Stimulated activated memory B cell treated with anti-CD40 and anti-IgM and Interleukin-4, amounts not matched to agents 10 μg/mL and 1 μg/mL and 100 μg/mL, for 72 hours (primary cell): ENCODE measurements around the gene TDRD9.

Source experiments
- ATAC-seq: fragments of 150-1000 bp; cut with Tn5 transposase; 2 replicates; pipeline ENCODE4 v1.10.0; 2021
- H3K27ac Mint-ChIP-seq: one replicate; pipeline ENCODE4 v1.8.0; 2022; ENCODE audit warnings: mild to moderate bottlenecking, mixed read lengths
- H3K27me3 Mint-ChIP-seq: one replicate; pipeline ENCODE4 v1.8.0; 2022; ENCODE audit warnings: mixed read lengths
- H3K36me3 Mint-ChIP-seq: one replicate; pipeline ENCODE4 v1.8.0; 2022; ENCODE audit warnings: mixed read lengths
- H3K4me1 Mint-ChIP-seq: one replicate; pipeline ENCODE4 v1.8.0; 2022; ENCODE audit warnings: mixed read lengths
- H3K4me3 Mint-ChIP-seq: one replicate; pipeline ENCODE4 v1.8.0; 2022; ENCODE audit warnings: mild to moderate bottlenecking, moderate library complexity, mixed read lengths
- H3K9me3 Mint-ChIP-seq: one replicate; pipeline ENCODE4 v1.8.0; 2022; ENCODE audit warnings: mixed read lengths

Gene TDRD9

DNA sequence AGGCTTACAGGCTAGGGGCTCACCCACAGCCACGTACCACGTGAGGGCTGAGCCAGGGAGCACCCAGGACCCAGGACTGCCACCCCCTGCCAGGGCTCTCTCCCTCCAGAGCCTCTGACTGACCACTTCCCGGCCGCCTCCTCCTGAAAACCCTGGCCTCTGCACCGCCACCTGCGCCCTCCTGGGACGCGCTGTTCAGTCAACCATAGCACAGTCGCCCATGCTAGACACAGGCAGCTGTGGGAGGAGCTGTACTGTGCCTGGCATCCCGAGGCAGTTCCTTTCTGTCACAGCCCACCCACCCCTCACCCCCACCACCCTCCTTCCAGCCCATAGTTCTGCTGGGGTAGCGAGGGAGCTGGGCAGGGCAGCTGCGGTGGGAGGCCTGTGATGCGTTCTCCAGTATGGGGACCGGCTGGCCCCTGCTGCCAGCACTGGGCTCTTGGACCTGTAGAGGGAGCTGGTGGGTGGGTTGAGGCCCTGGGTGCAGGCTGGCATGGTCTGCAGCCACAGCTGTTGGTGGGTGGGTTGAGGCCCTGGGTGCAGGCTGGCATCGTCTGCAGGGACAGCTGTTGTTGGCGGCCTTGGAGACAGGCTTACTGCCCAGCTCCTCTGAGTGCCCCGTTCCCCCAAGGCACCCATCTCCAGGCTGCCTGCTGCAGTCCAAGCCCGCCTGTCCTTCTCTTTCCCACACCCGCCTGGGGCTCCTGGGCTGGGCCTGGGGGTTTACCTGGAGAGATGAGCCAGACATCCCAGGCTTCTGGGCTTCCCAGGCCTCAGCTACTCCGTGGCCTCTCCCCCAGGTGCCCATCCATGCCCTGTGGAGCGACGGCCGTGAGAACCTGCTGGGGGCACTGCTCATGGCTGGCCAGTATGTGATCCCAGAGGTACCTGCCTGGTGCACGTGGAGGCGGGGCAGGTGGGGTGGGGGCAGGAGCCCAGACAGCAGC is 168.8 kb downstream of the TDRD9 start:
- Mint-ChIP-seq H3K27me3 (peaks cover 21% of the 10 kb centered on the region), H3K36me3 (no peaks in the 10 kb centered on the region), H3K27ac (no peak overlapping the region), H3K9me3 (no peaks in the 10 kb centered on the region), H3K4me1 (peaks cover 19% of the 10 kb centered on the region), H3K4me3 (no peak overlapping the region)
- no peak for ATAC-seq

DNA sequence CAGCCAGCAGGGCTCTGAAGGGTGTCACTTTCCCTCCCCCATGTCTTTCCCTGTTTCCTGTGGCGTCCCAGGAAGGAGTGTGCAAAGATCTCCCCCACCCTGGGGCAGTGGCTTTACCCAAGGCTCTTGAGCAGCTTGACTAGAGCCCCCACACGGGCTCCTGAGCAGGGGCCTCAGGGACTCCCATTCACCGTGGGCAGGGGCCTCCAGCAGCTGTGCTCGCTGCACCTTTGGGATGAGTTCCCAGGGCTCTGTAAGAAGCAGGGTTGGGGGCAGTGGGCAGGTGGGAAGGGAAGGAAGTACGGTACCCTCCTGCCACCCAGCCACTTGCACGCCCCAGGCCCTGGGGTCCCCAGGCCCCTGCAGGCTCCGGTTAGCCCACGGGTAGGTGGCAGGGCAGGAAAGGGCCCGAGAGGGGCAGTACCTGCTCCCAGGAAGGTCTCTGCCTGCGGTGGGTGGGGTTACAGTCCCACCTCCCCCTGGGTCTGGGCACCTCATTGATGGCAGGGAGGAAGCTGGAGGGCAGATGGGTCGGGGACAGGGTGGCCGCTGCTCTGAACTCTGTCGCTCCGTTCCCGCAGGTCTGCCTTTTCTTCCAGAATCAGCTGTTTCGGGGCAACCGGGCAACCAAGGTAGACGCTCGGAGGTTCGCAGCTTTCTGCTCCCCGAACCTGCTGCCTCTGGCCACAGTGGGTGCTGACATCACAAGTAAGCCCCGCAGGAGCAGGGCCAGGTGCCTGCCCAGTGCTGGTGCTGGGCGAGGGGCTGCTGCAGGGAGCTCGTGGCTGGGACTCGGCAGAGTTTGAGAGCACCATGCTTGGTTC is 170.2 kb downstream of the TDRD9 start:
- ATAC-seq = no peak
- Mint-ChIP-seq H3K9me3 (no peaks in the 10 kb centered on the region), H3K27ac (no peak overlapping the region), H3K36me3 (no peaks in the 10 kb centered on the region), H3K4me1 (peaks cover 19% of the 10 kb centered on the region), H3K4me3 (no peak overlapping the region), H3K27me3 (peaks cover 19% of the 10 kb centered on the region)

DNA sequence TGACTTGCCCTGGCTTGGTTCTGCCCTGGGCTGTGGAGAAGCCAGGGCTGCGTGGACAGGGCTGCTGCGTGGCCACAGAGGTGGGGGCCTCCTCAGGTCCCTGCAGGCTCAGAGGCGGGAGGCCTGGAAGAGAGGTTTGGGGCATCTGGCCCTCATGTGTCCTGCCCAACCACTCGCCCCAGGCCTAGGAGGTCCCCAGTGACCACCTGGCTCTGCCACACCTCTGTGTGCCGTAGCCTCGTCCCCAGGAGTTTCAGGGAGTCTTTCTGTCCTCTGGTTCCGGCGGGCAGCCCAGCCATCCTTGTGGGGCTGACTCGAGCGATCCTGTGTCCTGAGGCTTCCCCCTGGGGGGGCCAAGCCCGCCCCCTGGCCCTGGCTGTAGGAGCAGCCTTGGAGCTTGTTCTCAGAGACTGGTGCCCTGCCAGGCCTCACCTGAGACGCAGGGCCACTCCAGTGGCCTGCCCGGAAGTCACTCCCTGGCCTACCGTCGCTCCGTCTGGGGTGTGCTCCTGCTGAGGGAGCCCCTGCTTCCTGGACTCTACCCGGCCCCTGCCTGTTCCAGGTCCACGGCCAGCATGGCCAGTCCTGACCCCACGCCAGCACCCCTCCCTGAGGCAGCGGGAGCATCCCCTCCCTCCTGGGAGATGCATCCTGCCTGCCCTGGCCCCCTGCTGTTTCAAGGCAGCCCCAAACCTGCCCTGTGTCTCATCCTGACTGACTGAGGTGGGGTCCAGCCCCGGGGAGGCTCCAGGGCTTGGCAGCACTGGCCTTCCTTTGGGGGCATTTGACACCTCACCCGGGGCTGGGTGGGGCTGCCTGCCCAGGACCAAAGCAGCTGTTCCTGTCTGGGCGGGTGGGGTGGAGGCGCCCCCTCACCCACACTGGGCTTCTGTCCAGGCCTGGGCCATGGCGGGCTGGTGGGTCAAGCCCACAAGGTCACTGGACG is 171.1 kb downstream of the TDRD9 start:
- Mint-ChIP-seq H3K4me3 (no peak overlapping the region), H3K27ac (no peak overlapping the region), H3K36me3 (no peaks in the 10 kb centered on the region), H3K4me1 (peaks cover 15% of the 10 kb centered on the region), H3K9me3 (no peaks in the 10 kb centered on the region), H3K27me3 (peaks cover 14% of the 10 kb centered on the region)
- no peak for ATAC-seq

DNA sequence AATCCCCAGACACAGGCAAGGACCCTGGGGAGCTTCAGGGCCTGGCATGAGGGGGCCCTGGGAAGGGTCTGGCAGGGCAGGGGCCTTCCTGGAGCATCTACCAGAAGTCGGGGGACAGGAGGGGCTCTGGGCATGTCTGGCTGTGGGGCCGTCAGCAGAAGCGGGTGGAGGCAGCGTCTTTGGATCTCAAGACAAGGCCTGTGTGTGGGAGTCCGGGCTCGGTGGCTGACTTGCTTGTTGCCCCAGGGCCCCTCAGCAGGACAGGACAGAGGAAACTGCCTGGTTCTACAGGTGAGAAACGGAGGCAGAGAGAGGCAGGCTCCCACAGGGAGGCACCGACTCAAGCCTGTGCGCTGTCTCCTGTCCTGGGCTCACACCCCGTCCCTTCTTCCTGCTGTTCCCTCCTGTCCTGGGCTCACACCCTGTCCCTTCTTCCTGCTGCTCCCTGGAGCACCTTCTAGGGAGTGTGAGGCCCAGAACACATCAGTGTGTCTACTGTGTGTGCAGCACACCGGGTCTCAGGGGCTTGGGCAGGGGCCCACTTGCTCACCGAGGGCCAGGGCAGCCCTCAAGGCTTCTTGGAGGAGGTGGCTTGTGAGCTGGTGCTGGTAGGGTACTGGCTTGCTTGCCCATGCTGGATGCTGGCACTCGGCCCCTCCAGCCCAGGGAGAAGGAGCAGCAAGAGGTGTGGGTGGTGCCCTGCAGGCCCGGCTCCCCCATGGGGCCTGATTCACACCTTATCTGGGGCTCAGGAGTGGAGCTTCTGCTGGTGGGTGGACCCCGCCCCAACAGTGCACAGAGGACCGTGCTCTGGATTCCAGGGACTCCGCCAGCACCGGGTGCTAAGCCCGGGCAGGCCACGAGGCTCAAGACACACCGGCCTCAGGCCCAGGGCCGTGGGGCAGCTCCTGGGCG is 172.2 kb downstream of the TDRD9 start:
- peaks cover 9% of the 10 kb centered on the region for H3K27me3 Mint-ChIP-seq
- no peak for ATAC-seq
- no peak overlapping the region for H3K27ac Mint-ChIP-seq
- H3K9me3 Mint-ChIP-seq = no peaks in the 10 kb centered on the region
- H3K36me3 Mint-ChIP-seq = no peaks in the 10 kb centered on the region
- peaks cover 11% of the 10 kb centered on the region for H3K4me1 Mint-ChIP-seq
- H3K4me3 Mint-ChIP-seq = no peak overlapping the region

DNA sequence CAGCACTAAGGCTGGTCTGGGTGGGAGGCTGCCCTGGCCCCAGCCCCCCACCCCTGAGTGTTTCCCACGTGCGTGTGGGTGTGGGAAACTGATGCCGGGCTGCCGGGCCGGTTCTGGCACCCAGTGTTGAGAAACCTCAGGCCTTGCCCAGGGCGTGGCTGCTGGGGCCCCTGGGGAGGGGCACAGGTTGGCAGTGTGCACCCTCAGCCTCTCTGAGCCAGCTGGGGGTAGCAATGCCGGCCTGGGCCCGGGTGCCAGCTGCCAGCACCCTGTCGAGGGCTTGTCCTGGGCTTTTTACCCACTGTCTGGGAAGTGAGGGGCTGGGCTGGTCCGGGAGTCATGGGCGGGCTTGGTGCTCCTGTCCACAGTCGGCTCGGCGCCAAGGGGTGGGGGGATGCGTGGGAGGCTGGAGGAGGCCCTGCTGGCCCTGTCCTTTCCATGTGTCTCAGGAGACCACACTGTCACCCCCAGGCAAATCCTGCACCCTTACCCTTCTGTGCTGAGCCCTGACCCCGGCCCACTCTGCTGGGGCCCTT is 172.9 kb downstream of the TDRD9 start:
- peaks cover 2% of the 10 kb centered on the region for H3K27me3 Mint-ChIP-seq
- H3K4me1 Mint-ChIP-seq = peaks cover 9% of the 10 kb centered on the region
- no peaks in the 10 kb centered on the region for H3K9me3 Mint-ChIP-seq
- no peaks in the 10 kb centered on the region for H3K36me3 Mint-ChIP-seq
- no peak overlapping the region for H3K4me3 Mint-ChIP-seq
- ATAC-seq = no peak
- no peak overlapping the region for H3K27ac Mint-ChIP-seq

DNA sequence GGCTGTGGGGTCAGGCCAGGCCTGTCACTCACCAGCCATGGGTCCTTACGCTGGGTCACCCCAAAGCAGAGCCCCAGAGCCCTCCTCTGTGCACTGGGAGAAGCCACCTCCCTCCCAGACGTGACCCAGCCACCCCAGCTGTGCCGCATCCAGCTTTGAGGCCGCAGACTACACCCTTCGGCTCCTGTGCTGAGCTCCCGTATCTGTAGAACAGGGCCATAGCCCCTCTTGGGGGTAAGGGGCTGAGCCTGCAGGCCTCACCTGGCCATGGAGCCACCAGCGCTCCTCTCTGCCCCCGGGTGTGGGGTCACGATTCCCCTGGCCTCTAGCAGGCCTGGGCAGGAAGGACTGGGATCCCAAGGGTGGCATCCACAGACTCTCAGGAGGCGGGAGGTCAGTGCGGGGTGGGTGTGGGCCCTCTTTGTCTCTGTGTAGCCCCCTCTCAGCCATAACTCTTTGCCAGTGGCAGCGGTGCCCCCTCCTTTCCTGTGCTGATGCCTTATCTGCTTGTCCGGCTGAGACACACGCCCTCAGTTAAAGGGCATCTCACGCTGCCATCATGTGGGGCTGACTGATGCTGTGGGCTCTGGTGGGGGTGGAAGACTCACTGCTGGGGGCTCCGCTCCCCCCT is 173.5 kb downstream of the TDRD9 start:
- H3K27me3 Mint-ChIP-seq = no peaks in the 10 kb centered on the region
- no peak for ATAC-seq
- no peaks in the 10 kb centered on the region for H3K36me3 Mint-ChIP-seq
- no peaks in the 10 kb centered on the region for H3K9me3 Mint-ChIP-seq
- H3K4me3 Mint-ChIP-seq = no peak overlapping the region
- H3K27ac Mint-ChIP-seq = no peak overlapping the region
- peaks cover 2% of the 10 kb centered on the region for H3K4me1 Mint-ChIP-seq
